K562 (cell line): Measurements from ENCODE around the gene LENEP. TPM values are rescaled to one million over a fixed set of nuclear protein-coding genes. Genes with fewer than 3 reads are reported as not detected.

ENCODE experiments used
- ATAC-seq: fragments of 200-7000 bp; cut with Tn5 transposase; 3 replicates; pipeline ENCODE4 v1.9.1; 2020; ENCODE audit warnings: moderate library complexity
- BruUV-seq: library from RNA; stranded (reverse); fragments of 400-500 nt; replicated peaks from 2 replicates; lab custom pipeline; 2021; lab: Mats Ljungman, UMichigan
- CTCF ChIA-PET: fragments of 300-600 bp; formaldehyde crosslinking; extraction: SDS; loops from one replicate; lab custom pipeline; 2021; ENCODE audit warnings: low intra/inter-chr PET ratio; lab: Yijun Ruan, JAX
- POLR2A ChIA-PET: fragments of 300-600, 350-650 bp; sonication (Branson Sonifier 250); formaldehyde crosslinking; extraction: SDS; loops from one replicate; lab custom pipeline; 2021; ENCODE audit warnings: antibody characterized with exemption, inconsistent platforms; lab: Yijun Ruan, JAX
- DNase-seq, 4 experiments: peaks; one replicate each; pipeline versions ENCODE4 v3.0.0 to v3.0.0-alpha.2; 2011 to 2018; ENCODE audit warnings: low spot score in 3 of 4, mixed read lengths in 3 of 4; ENCODE audit errors: extremely low read depth in 1 of 4
- FAIRE-seq: peaks from 2 replicates; lab custom pipeline; 2011; peaks lifted over from hg19 to GRCh38; lab: Jason Lieb, UNC
- H2AFZ ChIP-seq: 2 replicates; pipeline ENCODE4 v1.6.0; 2011; ENCODE audit warnings: low read depth, low read length, control low read depth, inconsistent platforms
- H3K27ac ChIP-seq: fragments of 200-600 bp; 3 replicates; pipeline ENCODE4 v1.8.0; 2011; ENCODE audit warnings: low read depth, mild to moderate bottlenecking, control low read depth, inconsistent platforms, low read length, moderate library complexity, mixed read lengths; ENCODE audit errors: extremely low read depth
- H3K27me3 ChIP-seq, 2 experiments: fragments of 300-600 bp in 1 of 2; 2 replicates in 1 of 2; 3 replicates in 1 of 2; pipeline versions ENCODE4 v1.6.0 to v1.8.0; 2011; ENCODE audit warnings: inconsistent platforms in 2 of 2, low read length in 2 of 2, mild to moderate bottlenecking in 1 of 2, mixed read lengths in 1 of 2, moderate library complexity in 1 of 2; ENCODE audit not compliant: control insufficient read depth in 2 of 2, insufficient read depth in 2 of 2
- H3K36me3 ChIP-seq: fragments of 300-600 bp; 3 replicates; pipeline ENCODE4 v1.8.0; 2011; ENCODE audit warnings: mild to moderate bottlenecking, low read length, inconsistent platforms; ENCODE audit not compliant: control insufficient read depth, insufficient read depth
- H3K4me1 ChIP-seq, 2 experiments: fragments of 200-600 bp in 1 of 2; replicated peaks in 1 of 2; 2 replicates in 1 of 2; 3 replicates in 1 of 2; pipeline versions ENCODE4 v1.5.1 to v1.8.0; 2011; ENCODE audit warnings: inconsistent platforms in 2 of 2, low read length in 2 of 2, mild to moderate bottlenecking in 1 of 2, mixed read lengths in 1 of 2, moderate library complexity in 1 of 2; ENCODE audit not compliant: control insufficient read depth in 2 of 2, insufficient read depth in 2 of 2
- H3K4me2 ChIP-seq: 2 replicates; pipeline ENCODE4 v1.6.1; 2011; ENCODE audit warnings: low read length, control low read depth, inconsistent platforms, mixed read lengths; ENCODE audit not compliant: insufficient read depth
- H3K4me3 ChIP-seq: fragments of 200-600 bp; sonication (generic), shearing (Covaris generic); 2 replicates; pipeline ENCODE4 v1.5.1; 2016; ENCODE audit warnings: control low read depth, inconsistent platforms
- H3K79me2 ChIP-seq: fragments of 200-600 bp; 3 replicates; pipeline ENCODE4 v1.8.0; 2011; ENCODE audit warnings: low read length, inconsistent platforms; ENCODE audit not compliant: control insufficient read depth, insufficient read depth
- H3K9ac ChIP-seq, 2 experiments: 2 replicates each; pipeline versions ENCODE4 v1.6.0 to v1.6.1; 2011; ENCODE audit warnings: low read depth in 2 of 2, low read length in 2 of 2, control low read depth in 1 of 2, inconsistent platforms in 1 of 2, mild to moderate bottlenecking in 1 of 2, mixed read lengths in 1 of 2; ENCODE audit not compliant: insufficient read depth in 1 of 2
- H3K9me1 ChIP-seq: one replicate; pipeline ENCODE4 v1.6.0; 2011; ENCODE audit warnings: inconsistent platforms, mild to moderate bottlenecking, low read length, moderate library complexity; ENCODE audit not compliant: control insufficient read depth, insufficient read depth
- H3K9me3 ChIP-seq: replicated peaks from 2 replicates; pipeline ENCODE4 v1.5.1; 2011; ENCODE audit warnings: low read depth, low read length, inconsistent platforms; ENCODE audit not compliant: control insufficient read depth, insufficient read depth
- H4K20me1 ChIP-seq: replicated peaks from 2 replicates; pipeline ENCODE4 v1.6.1; 2011; ENCODE audit warnings: low read length, inconsistent platforms, mixed read lengths; ENCODE audit not compliant: control insufficient read depth, insufficient read depth
- ATF7 ChIP-seq: fragments of 450-650 bp; IDR thresholded peaks from 2 replicates; pipeline ENCODE4 v1.7.1; 2014; ENCODE audit warnings: mild to moderate bottlenecking, moderate library complexity
- BMI1 ChIP-seq: fragments of 150-350 bp; IDR thresholded peaks from 2 replicates; pipeline ENCODE4 v1.6.1; 2014; ENCODE audit warnings: low read length
- ERF ChIP-seq: fragments of 450-650 bp; formaldehyde crosslinking; IDR thresholded peaks from 2 replicates; pipeline ENCODE4 v1.4.0; 2020; ENCODE audit warnings: mild to moderate bottlenecking, mixed read lengths
- POLR2B ChIP-seq: fragments of 450-650 bp; IDR thresholded peaks from 2 replicates; pipeline ENCODE4 v1.6.1; 2018; ENCODE audit warnings: low read depth; ENCODE audit not compliant: partially characterized antibody
- PYGO2 ChIP-seq: fragments of 450-650 bp; IDR thresholded peaks from 2 replicates; pipeline ENCODE4 v1.6.1; 2016; ENCODE audit warnings: mild to moderate bottlenecking, missing genetic modification characterization, moderate library complexity, missing compliant biosample characterization
- TARDBP ChIP-seq: fragments of 450-650 bp; IDR thresholded peaks from 2 replicates; pipeline ENCODE4 v1.6.1; 2016
- THRAP3 ChIP-seq: fragments of 450-650 bp; IDR thresholded peaks from 2 replicates; pipeline ENCODE4 v1.6.1; 2016; ENCODE audit warnings: mild to moderate bottlenecking, inconsistent platforms, borderline replicate concordance
- ZNF589 ChIP-seq: fragments of 200-800 bp; sonication (Bioruptor generic); IDR thresholded peaks from 2 replicates; pipeline ENCODE4 v1.6.1; 2016; ENCODE audit warnings: low read depth, missing genetic modification characterization, missing compliant biosample characterization
- WGBS: fragments of 100-300 bp; shearing (Covaris generic); methylation state at CpG from one replicate; pipeline ENCODE4 v1.1.6; 2016; ENCODE audit warnings: low coverage, mixed read lengths; ENCODE audit not compliant: insufficient coverage; ENCODE audit errors: missing lambda C conversion rate; 5-methylcytosine and 5-hydroxymethylcytosine counted together
- in situ Hi-C: fragments of 300-500 bp; cut with MboI; formaldehyde crosslinking; loops from 4 replicates; pipeline ENCODE4 v1.15.0; 2018; ENCODE audit warnings: inconsistent platforms, mixed read lengths
- intact Hi-C: fragments of 100-400 bp; cut with micrococcal nuclease; formaldehyde crosslinking; loops from 2 replicates; pipeline ENCODE4 v1.14.2; 2022
- polyA plus RNA-seq, 8 experiments: library from polyadenylated mRNA; depleted of rRNA in 4 of 8; stranded (reverse) in 5 of 8; unstranded in 3 of 8; fragments of >200 nt; fragmentation: Nextera tagmentation in 2 of 8; fragmentation: Illumina TruSeq in 1 of 8; extraction: Ambion mirVana in 2 of 8; extraction: Trizol in 1 of 8; gene quantifications; 2 replicates each; pipeline versions ENCODE4 v1.2.1 to v1.2.3, GENCODE V29; 2011 to 2014; ENCODE audit warnings: inconsistent platforms in 1 of 8, missing spikeins in 1 of 8
- total RNA-seq, 7 experiments: library from RNA; depleted of rRNA in 6 of 7; stranded (reverse); fragments of >200 nt in 6 of 7; fragmentation: Illumina TruSeq in 2 of 7; extraction: Trizol in 2 of 7; gene quantifications; 2 replicates each; pipeline versions ENCODE4 v1.2.1 to v1.2.3, GENCODE V29; 2011 to 2021; ENCODE audit warnings: low replicate concordance in 1 of 7

The LENEP gene
- total and polyA plus RNA-seq, 9 of the 15 experiments (the other 6 are each of a cell fraction or from before 2014, with no cell fraction given), result 0.23 to 0.87 (median 0.67) TPM; not detected in 5

- Histone ChIP-seq H3K9ac (peak overlapping the region in 1 of 2 experiments; percentile 31; a peak in 2 of 4 replicates), H3K27ac (no peak overlapping the region), H3K9me3 (no peaks in the 10 kb centered on the region), H3K79me2 (peaks cover 5% of the 10 kb centered on the region; the same call in 1 of the 3 replicates), H3K36me3 (peaks cover 41% of the 10 kb centered on the region; the same call in 2 of the 3 replicates), H3K4me1 (peaks cover 26 to 48% of the 10 kb centered on the region in 2 experiments), H3K27me3 (no peaks in the 10 kb centered on the region), H3K9me1 (no peaks in the 10 kb centered on the region), H3K4me3 (no peak overlapping the region), H4K20me1 (no peaks in the 10 kb centered on the region), H3K4me2 (no peak overlapping the region), H2AFZ (no peak overlapping the region)
- TF ChIP-seq TARDBP (no peak), PYGO2 (no peak), POLR2B (peak; percentile 11), THRAP3 (no peak), BMI1 (no peak), ZNF589 (CRISPR knock-in tag) (no peak), ATF7 (no peak), ERF (CRISPR knock-in tag) (no peak)
- no TSS peak for BruUV-seq
- in situ Hi-C loops, result no loop called here
- intact Hi-C loops, result no loop called here
- 80% methylated on average over 7 of the region's 8 CpGs for WGBS
- no peak for FAIRE-seq
- ATAC-seq, result no peak
- POLR2A ChIA-PET, result interaction anchor here (0.6 to 2.3 kb wide), 9 partner anchors 8 to 393 kb away, joined by 3 to 12 read pairs (median 4); partner anchors contain the start of genes DCST1 and DCST2
- no peak for DNase-seq
- CTCF ChIA-PET, result interaction anchor here (1.9 to 2.8 kb wide), 4 partner anchors 18 to 63 kb away, joined by 6 to 28 read pairs (median 11); partner anchors contain the start of genes CKS1B, PBXIP1 and PYGO2
Measured at GRCh38 chr1:155018617-155019348, 25.4 kb downstream of the LENEP start.
